GM21717 (cell line): ENCODE results near the gene EIF3A.
"Not testable (repeated sequence)": the region's sequence is repeated elsewhere in the genome, so short reads cannot be mapped to it uniquely, and the experiment has no call there.

Experiments
- ATAC-seq: cut with Tn5 transposase; IDR thresholded peaks from one replicate; pipeline ENCODE4 v1.9.1; 2021; ENCODE audit warnings: mild to moderate bottlenecking, moderate library complexity; ENCODE audit not compliant: unreplicated experiment

The EIF3A gene

DNA sequence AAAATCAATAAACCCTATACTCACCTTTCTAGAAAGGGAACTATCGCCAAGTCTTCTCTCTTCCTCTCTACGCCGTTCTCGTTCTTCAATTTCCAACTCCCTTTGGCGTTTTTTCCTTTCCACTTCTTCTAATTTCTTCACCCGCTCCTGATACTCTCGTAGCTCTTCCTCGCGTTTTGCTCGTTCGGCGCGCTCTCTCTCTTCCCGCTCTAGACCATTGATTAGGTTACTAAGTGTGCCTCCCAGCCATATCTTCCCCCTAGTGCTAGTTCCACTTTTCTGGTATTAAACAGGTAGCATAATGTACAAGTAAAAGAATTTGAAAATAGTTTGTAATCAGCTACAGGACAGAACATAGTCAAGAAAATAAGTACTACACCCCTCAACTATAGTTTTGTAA, 30.8 kb downstream of the EIF3A start:
- no peak for ATAC-seq

DNA sequence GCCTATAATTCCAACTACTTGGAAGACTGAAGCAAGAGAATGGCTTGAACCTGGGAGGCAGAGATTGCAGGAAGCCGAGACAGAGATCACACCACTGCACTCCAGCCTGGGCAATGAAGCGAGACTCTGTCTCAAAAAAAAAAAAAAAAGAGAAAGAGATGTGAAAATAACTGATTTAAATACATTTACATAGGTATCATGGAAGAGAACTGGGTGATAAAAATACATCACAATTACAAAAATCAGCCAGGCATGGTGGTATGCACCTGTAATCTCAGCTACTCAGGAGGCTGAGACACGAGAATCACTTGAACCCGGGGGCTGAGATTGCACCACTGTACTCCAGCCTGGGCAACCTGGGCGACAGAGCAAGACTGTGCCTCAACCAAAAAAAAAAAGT, 31.3 kb downstream of the EIF3A start:
- ATAC-seq, result no peak

DNA sequence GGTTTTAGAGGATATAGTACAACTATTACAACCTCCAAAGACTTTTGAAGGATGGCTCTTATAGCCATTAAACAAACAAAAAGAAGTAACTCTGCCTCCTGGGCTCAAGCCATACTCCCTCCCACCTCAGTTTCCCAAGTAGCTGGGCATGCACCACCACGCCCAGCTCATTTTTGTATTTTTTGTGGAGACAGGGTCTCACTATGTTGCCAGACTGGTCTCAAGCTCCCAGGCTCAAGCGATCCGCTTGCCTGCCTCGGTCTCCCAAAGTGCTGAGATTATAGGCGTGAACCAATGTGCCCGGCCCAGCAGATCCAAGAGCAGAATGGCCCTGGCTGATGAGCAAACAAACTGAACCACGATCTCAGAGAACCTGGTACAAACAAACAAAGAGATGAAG, 35.1 kb downstream of the EIF3A start:
- ATAC-seq, result no peak

DNA sequence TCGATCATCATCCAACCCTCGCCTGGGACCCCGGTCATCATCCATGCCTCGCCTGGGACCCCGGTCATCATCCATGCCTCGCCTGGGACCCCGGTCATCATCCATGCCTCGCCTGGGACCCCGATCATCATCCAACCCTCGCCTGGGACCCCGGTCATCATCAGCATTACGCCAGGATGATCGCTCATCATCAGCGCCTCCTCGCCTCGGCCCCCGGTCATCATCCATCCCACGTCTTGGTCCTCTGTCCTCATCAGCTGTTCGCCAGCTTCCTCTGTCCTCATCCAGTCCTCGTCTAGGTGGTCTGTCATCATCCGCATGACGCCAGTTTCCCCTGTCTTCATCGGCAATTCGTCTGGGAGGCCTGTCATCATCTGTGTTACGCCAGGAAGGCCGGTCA, 38.4 kb downstream of the EIF3A start:
- no peak for ATAC-seq

DNA sequence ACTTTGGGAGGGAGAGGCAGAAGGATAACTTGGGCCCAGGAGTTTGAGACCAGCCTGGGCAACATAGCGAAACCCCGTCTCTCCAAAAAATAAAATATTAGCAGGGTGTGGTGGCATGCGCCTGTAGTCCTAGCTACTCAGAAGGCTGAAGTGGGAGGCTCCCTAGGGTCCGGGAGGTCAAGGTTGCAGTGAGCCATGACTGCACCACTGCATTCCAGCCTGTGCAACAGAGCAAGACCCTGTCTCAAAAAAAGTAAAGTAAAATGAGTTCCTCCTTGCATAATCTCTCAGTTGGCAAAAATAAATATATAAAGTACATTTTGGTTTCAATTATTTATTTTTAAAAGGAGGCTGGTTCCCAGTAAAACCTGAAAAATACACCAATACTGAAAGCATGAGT, 39.3 kb downstream of the EIF3A start:
- no peak for ATAC-seq

DNA sequence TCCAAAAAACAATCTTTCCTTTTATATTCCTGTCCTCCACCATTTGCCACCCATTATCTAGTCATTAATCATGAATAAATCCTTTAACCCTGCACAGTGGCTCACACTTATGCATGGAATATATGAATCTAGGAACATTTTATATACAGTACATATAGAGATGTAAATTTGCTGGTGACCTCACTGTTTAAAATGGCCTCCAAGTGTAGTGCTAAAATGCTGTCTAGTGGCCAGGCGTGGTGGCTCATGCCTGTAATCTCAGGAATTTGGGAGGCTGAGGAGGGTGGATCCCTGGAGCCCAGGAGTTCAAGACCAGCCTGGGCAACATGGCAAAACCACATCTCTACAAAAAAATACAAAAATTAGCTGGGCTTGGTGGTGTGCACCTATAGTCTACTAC, 41.5 kb downstream of the EIF3A start:
- ATAC-seq, result no peak

DNA sequence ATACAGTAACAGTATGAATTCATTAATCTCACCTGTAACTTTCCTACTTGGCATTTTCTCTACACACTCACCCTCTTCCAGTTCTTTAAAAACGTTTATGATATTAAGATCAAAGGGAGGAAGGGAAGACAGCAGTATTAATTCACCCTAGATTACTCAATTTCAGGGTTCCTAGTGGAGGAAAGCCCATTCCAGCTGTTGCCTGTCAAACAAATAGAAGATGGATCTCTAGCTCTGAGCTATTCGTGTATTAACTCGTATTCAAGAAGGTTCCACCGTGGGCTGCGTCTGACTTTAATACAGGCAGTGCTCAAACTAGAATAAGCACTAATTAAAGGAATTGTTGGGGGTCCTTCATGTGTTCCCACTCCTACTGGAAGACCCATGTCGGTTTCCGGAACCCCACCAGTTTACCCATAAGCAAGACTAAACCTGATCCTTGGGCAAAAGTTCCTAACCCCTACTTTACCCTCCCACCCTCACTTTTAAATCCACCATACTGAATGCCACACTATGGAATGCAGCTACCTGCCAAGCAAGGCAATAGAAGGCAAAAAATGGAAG, 49.0 kb downstream of the EIF3A start:
- ATAC-seq, result no peak

DNA sequence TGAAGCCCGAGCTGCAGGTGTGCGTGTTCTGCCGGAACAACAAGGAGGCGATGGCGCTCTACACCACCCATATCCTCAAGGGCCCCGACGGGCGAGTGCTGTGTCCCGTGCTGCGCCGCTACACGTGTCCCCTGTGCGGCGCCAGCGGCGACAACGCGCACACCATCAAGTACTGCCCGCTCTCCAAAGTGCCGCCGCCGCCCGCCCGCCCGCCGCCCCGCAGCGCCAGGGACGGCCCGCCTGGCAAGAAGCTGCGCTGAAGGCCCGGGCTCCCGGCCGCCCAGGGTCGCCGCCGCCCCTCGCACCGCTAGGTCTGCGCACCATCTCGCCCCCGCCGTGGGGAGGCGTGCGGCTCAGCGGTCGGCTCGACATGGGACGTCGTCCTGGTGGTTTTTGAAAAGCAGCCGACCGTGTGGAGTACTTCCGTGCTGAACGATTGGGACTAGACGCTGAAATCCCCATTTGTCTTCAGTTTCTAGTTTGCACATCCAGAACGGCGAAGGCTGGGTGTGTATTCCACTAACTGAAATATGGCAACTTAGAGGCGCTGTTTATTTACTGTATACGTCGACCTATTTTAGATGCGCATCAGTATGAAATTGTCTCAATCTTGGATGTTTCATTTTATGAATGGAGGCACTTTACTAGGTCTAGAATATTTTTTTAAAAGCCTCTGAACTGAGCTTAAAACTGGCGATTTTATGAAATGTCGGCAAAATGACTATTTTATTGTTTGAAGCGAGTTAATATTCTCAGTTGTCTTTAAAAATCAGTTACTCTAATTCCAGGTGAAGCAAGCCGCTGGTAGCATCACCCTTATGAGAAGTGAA, 50.0 kb downstream of the EIF3A start:
- peak; percentile 66 for ATAC-seq

DNA sequence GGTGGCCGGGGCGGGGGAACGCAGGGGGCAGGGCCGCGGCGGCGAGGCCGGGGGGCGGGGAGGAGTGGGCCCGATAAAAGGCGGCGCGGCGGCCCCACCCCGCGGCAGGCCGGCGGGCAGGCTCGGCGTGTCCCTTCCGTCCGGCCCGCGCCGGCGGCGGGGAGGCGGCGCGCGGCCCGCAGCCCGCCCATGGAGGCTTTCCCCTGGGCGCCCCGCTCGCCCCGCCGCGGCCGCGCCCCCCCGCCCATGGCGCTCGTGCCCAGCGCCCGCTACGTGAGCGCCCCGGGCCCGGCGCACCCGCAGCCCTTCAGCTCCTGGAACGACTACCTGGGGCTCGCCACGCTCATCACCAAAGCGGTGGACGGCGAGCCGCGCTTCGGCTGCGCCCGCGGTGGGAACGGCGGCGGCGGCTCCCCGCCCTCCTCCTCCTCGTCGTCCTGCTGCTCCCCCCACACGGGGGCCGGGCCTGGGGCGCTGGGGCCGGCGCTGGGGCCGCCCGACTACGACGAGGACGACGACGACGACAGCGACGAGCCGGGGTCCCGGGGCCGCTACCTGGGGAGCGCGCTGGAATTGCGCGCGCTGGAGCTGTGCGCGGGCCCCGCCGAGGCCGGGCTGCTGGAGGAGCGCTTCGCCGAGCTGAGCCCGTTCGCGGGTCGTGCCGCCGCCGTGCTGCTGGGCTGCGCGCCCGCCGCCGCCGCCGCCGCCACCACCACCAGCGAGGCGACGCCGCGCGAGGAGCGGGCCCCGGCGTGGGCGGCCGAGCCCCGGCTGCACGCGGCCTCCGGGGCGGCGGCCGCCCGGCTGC, 50.8 kb downstream of the EIF3A start, which contains the start of gene NANOS1:
NANOS1 (plus strand) TSS at position 102 of the 808 bp plus-strand sequence; CDS start at position 190, 88 bp downstream.
- peak; percentile 8 for ATAC-seq

DNA sequence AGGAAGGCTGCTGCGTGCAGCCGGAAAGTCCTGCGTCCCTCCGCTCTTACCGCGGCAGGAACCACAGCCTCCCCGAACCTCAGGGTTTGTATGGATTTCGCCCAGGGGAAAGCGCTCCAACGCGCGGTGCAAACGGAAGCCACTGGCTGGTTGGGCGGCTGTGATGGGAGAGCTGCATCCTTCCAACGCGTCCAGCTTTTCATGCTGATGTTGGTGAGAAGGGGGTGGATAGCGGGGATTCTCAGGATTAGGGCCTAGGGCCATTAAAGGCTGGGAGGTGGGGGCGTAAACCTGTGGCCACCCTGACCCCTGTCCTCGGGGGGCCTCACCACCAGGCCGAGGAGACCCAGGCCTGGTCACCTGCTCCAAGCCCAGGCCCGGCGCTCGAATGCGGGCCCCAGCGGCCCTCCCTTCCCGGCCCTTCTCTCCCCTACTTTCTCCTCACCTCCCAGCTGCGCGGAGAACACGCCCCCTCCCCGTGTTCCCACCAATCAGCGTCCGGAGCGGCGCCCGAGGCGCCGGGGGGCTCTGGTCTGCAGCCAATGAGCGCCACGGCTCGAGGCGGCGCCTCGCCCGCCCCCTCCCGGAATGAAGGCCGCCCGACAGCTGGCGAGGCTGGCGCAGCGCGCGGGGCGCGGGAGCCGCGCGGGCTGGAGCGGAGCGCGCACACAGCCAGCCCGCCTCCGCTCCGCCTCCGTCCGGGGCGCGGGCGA, 51.6 kb downstream of the EIF3A start:
- peak; percentile 62 for ATAC-seq

DNA sequence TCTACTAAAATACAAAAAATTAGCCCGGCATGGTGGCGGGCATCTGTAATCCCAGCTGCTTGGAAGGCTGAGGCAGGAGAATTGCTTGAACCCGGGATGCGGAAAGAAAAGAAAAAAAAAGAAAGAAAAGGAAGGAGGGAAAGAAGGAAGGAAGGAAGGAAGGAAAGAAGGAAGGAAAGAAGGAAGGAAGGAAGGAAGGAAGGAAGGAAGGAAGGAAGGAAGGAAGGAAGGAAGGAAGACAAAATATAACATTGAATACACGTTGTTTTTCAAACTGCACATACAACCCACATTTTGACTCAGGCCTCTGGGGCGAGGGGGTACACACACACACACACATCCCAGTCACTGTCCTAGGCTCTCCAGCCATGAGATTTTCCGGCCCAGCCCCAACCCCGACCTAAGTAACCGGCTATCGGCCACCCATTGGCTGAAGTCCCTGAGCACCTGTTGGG, 52.1 kb downstream of the EIF3A start:
- not testable (repeated sequence) for ATAC-seq

DNA sequence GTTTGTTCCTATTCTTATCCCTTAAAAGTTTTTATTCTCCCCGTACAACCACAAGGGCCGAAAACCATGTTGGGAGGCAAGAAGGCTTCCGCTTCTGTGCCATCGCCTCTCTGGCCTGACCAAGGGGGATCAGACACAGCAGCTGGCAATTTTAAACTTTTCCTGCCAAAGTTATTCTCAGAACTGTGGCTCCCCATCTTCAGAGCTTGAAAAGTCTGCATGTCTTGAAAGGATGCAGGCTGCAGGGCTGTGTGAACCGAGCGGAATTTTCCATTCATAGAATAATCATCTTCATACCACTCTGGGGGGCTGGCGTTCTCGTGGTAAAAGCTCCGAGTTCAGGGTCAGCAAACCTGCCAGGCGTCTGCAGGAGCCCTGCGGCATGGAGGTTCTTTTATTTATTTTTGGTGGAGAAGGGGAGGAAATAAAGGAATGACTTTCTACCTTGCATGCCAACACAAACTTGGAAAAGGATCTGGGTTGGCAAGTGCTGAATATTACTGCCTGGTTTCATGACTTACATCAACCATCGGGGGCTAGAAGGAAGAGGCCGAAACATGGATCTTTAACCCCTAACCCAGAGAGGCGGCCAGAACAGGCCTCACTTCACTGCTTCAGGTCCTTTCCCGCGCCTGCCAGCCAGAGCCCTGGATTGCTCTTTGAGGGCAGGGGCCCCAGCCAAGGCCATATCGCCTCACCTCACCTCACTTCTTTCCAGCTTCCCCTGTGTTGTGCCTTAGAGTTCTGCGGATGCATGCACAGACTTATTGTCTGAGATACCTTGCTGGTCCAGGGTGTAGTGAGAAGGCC, 54.1 kb downstream of the EIF3A start:
- no peak for ATAC-seq

DNA sequence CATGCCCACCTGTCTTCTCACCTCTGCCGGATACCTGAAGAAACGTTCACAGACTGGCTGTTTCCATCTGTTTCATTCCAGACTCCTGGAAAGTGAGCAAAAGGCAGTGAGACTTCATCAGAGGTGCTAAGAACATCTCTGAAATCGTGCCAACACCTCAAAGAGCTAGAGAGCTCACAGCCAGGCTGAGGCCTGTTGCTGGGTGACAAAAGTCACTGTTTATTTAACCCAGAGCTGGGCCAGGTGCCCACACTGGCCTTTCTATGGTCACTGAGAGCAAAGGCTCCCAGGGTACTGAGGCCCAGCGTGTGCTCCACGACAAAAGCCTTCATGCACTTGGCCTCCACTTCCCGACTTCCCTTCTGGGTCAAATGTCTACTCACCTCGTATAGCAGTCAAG, 54.8 kb downstream of the EIF3A start:
- no peak for ATAC-seq

DNA sequence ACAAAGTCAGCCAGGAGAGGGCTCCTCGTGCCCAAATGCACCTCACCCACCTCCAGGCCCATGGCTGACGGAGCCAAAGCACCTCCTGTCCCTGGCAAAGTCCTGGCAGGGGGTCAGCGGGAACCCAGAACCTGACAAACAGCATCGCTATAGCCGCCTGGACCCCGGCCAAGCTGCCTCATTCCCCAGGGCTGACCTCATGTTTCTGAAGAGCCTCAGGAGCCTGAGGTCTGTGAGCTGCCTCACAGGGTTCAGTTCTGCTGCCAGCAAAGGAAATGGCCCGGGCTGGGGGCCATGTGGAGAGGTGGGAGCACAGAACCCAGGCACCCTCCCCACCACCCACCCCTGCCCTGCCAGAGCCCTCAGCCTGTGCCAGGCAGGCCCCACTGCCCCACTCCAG, 55.3 kb downstream of the EIF3A start:
- no peak for ATAC-seq

DNA sequence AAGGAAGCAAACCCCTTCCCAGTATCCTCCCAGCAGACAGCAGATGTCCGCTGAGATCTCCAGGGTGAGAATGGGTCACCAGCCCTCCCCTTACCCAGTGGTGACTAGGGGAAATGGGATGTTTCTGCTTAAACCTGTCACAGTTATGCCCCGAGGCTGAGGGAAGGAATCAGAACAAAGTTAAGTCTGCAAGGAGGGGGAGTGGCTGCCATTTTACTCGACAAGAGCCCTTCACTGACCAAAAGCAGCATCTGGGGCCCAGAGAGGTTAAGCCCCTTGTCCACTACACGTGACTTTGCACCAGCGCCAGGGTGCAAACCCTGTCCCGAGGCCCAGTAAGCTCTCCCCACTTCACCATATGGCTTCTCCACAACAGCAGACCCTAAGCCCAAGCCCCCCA, 55.7 kb downstream of the EIF3A start:
- no peak for ATAC-seq

DNA sequence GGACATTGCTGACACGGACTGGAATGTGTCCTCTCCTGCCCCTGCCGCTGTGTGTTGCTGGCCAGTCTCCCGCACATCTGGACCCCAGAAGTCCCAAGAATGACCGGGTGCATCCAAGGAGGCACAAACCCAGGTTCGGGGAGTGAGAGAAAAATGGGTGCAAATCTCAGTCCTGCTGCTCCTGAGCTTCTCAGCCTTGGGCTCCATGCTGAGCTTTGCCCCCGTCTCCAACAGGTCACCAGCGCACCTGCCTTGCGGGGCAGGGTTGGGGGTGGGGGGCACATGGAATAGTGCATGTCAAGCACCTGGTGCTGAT, 57.1 kb downstream of the EIF3A start:
- no peak for ATAC-seq

DNA sequence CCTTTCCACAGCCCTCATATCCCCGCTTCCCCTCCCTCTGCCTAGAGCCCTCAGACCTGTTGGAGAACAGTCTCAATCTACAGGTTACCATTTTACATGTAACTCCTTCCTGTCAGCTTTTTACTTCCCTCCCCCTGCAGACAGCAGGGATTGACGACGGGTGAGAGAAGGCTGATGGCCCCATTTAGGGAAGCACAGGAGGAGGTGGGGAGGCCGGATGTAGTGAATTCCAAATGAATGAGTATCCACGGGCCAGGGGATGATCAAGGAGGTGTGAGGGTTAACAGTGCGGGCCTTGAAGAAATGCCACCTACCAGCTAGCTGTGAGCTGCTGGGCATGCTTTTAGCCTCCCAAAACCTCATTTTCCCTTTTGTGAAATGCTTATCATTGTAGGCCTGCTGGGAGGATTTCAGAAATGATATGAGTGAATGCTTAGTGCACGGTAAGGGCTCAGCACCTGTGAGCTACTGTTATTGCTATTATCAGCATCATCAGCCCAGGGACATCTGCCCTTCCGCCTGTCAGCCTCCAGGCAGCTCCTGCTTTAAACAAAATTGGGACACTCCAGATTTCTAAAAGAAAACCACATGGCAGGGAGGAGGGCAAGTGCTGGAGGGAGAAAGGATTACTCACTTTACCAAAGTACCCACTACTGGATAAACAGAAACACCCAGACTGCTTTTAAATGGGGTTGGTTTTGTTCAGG, 57.6 kb downstream of the EIF3A start:
- ATAC-seq, result no peak

DNA sequence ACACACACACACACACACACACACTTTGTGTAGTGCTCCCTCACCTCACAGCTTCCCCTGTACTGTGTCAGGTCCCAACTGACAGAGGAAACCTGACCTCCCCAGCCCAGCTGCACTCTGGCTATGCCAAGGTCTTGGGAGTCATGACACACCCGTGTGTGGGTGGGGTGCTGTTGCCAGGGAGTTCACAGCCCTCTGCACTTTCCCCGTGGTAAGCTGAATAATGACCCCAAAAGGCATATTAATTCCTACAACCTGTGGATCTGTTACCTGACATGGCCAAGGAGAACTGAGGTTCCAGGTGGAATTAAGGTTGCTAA, 60.0 kb downstream of the EIF3A start:
- no peak for ATAC-seq

DNA sequence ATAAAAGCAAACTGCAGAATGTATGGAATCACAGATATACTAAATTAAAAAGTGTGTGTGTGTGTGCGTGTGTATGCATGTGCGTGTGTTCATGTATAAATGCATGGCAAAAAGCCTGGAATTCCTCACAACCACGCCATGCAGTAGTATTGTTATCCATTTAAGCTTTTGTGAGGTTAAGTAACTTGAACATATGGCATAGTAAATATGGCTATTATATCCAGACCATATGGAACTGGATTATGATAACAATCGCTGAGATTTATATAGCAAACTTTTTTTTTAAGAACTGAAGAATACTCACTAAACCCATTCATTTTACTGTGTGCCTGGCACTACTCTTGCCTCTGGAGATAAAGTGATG, 73.4 kb downstream of the EIF3A start:
- no peak for ATAC-seq
